Mucosa of stomach (tissue), 1 donor: ENCODE results near the gene ARHGDIG.

Source experiments
- H3K27me3 ChIP-seq: one replicate; pipeline ENCODE4 v1.7.0; 2013; ENCODE audit warnings: mild to moderate bottlenecking, low read length; ENCODE audit not compliant: control insufficient read depth, insufficient read depth
- H3K36me3 ChIP-seq: one replicate; pipeline ENCODE4 v1.7.0; 2013; ENCODE audit warnings: low read length; ENCODE audit not compliant: control insufficient read depth, insufficient read depth
- H3K4me1 ChIP-seq: one replicate; pipeline ENCODE4 v1.7.0; 2013; ENCODE audit warnings: mild to moderate bottlenecking, low read length; ENCODE audit not compliant: control insufficient read depth, insufficient read depth
- H3K4me3 ChIP-seq: one replicate; pipeline ENCODE4 v1.7.0; 2013; ENCODE audit warnings: low read length
- H3K9ac ChIP-seq: one replicate; pipeline ENCODE4 v1.7.0; 2013; ENCODE audit warnings: mild to moderate bottlenecking, low read length, moderate library complexity
- H3K9me3 ChIP-seq: one replicate; pipeline ENCODE4 v1.7.0; 2013; ENCODE audit warnings: mild to moderate bottlenecking, low read length, moderate library complexity; ENCODE audit not compliant: control insufficient read depth
- donor health status: Pancreatic carcinoma.

ARHGDIG gene

DNA sequence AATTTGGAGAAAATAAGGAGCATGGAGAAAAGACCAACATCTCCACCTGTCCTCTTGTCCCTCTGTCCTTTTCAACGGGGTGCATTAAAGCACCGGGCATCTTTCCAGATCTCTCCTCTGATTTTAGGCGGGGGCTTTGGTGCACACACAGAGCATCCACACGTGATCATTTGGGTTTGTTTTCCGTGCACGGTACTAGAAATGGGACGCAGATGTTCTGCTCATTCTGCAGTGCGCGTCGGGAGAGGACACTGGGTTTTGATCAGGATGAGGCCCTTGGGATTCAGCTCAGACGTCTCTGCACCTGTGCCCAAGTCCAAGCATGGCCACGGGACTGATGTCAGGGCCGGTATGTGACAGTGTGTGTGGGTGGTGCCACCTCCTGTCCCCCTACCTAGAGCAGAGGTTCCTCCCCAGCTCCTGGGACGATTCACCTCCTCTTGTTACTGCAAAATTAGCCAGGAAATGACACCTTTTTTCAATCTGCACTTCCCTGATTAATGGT is 34.5 kb downstream of the ARHGDIG start:
- Histone ChIP-seq H3K4me1 (no peaks in the 10 kb centered on the region), H3K9me3 (no peaks in the 10 kb centered on the region), H3K27me3 (no peaks in the 10 kb centered on the region), H3K36me3 (peaks cover 15% of the 10 kb centered on the region), H3K4me3 (no peak overlapping the region), H3K9ac (no peak overlapping the region)

DNA sequence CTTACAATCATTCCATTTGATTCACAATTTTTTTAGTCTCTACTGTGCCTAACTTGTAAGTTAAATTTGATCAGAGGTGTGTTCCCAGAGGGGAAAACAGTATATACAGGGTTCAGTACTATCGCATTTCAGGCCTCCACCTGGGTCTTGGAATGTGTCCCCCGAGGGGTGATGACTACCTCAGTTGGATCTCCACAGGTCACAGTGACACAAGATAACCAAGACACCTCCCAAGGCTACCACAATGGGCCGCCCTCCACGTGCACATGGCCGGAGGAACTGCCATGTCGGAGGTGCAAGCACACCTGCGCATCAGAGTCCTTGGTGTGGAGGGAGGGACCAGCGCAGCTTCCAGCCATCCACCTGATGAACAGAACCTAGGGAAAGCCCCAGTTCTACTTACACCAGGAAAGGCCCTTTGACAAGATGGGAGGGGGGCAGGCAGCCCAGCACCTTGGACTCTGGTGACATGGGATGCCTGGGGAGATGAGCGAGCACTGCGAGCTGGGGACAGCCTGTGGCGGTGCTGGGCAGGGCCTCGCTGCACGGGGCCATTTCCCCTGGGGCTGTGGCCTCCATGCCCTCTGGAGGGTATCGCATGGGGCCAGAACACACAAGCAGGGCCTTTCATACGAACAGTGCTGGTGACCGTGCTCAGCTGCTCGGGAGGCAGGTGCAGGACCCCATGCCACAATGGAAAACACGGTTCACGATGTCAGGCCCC is 36.5 kb downstream of the ARHGDIG start:
- H3K4me1 ChIP-seq: no peaks in the 10 kb centered on the region
- H3K27me3 ChIP-seq: no peaks in the 10 kb centered on the region
- no peak overlapping the region for H3K9ac ChIP-seq
- no peak overlapping the region for H3K4me3 ChIP-seq
- H3K36me3 ChIP-seq: peaks cover 15% of the 10 kb centered on the region
- no peaks in the 10 kb centered on the region for H3K9me3 ChIP-seq

DNA sequence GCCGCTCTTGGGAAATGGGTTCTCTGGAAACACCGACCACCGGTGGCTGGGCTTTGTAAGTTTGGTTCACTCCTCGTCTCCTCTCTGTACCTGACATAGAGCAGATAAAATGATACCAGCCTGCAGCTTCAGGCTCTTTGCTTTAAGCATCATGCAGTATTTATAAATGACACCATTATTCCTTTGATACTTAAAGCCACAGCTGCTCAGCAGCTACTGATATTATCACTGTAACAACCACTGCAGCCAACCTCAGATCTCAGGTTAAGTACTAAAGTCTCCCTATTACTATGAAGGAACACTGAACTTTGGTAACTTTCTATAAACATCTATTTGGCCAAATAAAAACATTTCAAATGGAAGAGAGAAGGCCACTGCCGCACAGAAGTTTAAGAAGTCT is 37.2 kb downstream of the ARHGDIG start:
- peaks cover 15% of the 10 kb centered on the region for H3K36me3 ChIP-seq
- H3K4me1 ChIP-seq: no peaks in the 10 kb centered on the region

DNA sequence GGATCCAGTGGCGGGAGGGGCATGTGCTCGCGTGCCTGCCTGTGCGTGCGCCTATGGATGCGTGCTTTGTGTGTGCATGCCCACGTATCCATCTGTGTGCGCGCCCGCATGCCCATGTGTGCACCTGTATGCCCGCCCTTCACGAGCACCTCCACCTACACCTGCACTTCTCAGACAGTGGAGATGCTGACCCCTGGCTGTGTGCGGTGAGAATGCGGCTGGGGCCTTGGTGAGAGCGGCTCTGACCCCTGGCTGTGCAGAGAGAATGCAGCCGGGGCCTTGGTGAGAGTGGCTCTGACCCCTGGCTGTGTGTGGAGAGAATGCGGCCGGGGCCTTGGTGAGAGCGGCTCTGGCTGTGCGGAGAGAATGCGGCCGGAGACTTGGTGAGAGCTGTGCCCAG is 38.2 kb downstream of the ARHGDIG start:
- Histone ChIP-seq H3K4me3 (no peak overlapping the region), H3K36me3 (peaks cover 7% of the 10 kb centered on the region), H3K27me3 (no peaks in the 10 kb centered on the region), H3K4me1 (no peaks in the 10 kb centered on the region), H3K9ac (no peak overlapping the region), H3K9me3 (no peaks in the 10 kb centered on the region)

More for the DNA sequence above, 37.2 kb downstream of the ARHGDIG start:
- Histone ChIP-seq H3K9ac (no peak overlapping the region), H3K4me3 (no peak overlapping the region), H3K9me3 (no peaks in the 10 kb centered on the region), H3K27me3 (no peaks in the 10 kb centered on the region)

DNA sequence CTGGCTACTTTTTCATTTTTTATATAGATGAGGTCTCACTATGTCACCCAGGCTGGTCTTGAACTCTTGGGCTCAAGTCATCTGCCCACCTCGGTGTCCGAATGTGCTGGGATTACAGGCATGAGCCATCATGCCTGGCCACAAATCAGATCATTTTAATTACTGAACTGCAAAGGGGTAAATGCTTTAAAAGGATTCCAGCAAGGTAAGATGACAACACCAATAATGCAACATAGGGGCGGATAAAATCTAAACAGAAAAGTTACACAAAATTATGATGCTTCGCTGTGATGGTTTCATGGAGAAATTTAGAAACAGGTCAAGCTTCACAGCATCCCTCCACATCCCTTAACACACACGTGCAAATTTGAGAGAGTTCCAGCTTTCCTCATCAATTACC is 39.8 kb downstream of the ARHGDIG start:
- peaks cover 15% of the 10 kb centered on the region for H3K4me1 ChIP-seq
- no peak overlapping the region for H3K4me3 ChIP-seq
- no peaks in the 10 kb centered on the region for H3K9me3 ChIP-seq
- no peak overlapping the region for H3K9ac ChIP-seq
- no peaks in the 10 kb centered on the region for H3K27me3 ChIP-seq
- no peaks in the 10 kb centered on the region for H3K36me3 ChIP-seq

DNA sequence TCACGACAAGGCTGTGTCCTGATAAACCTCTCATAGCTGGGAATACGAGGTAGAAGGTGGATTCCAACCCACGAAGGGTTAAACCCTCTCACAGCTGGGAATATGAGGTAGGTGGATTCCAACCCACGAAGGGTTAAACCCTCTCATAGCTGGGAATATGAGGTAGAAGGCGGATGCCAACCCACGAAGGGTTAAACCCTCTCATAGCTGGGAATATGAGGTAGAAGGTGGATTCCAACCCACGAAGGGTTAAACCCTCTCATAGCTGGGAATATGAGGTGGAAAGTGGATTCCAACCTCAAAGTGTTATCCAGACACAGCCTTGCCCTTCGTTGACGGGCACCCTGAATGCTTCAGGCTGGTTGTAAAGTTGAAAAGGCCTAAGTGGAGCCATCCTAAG is 41.1 kb downstream of the ARHGDIG start:
- H3K4me3 ChIP-seq: no peak overlapping the region
- H3K9ac ChIP-seq: no peak overlapping the region
- H3K4me1 ChIP-seq: peaks cover 27% of the 10 kb centered on the region
- H3K9me3 ChIP-seq: no peaks in the 10 kb centered on the region
- no peaks in the 10 kb centered on the region for H3K36me3 ChIP-seq
- H3K27me3 ChIP-seq: no peaks in the 10 kb centered on the region

DNA sequence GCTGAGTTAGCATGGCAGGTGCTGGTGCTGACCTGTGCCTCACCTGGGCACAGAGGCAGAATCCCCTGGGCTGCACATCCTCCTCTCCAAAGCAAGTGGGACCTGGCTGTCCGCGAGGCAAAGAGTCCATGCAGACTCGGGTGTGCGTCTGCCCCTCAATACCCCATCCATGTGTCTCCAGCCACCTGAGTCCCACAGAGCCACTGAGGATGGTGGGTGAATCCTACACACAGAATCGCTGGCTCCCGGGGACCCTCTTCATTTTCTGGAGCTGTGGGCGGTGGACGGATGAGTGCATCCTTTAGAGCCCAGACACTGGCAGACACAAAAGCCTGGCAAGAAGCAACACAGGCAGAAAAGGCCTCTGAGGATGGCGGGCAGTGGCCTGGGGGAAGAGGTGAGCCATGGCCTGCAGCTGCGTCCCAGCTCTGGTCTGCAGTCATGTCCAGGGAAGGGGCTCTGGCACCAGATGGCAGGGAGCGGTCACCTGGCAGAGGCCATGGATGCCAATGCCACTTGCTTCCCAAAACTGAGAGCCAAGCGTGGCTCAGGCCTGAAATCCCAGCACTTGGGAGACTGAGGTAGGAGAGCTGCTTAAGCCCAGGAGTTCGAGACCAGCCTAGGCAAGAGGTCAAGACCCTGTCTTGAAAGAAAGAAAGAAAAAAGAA is 42.2 kb downstream of the ARHGDIG start:
- H3K4me3 ChIP-seq: no peak overlapping the region
- H3K9ac ChIP-seq: no peak overlapping the region
- H3K9me3 ChIP-seq: no peaks in the 10 kb centered on the region
- peaks cover 35% of the 10 kb centered on the region for H3K4me1 ChIP-seq
- H3K27me3 ChIP-seq: no peaks in the 10 kb centered on the region
- H3K36me3 ChIP-seq: no peaks in the 10 kb centered on the region

DNA sequence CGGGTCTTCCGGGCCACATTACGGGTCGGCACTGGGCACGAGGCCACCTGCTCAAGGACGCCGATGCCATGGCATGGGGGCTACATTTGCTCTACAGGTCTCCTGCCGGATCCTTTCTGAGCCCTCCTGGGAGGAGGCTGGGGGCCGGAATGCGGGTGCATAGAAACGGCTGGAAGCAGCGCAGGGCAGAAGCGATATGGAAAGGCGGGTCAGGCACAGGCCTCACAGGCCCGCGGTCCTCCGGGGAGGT is 43.7 kb downstream of the ARHGDIG start:
- H3K9me3 ChIP-seq: no peaks in the 10 kb centered on the region
- H3K27me3 ChIP-seq: no peaks in the 10 kb centered on the region
- no peak overlapping the region for H3K4me3 ChIP-seq
- H3K36me3 ChIP-seq: no peaks in the 10 kb centered on the region
- peaks cover 41% of the 10 kb centered on the region for H3K4me1 ChIP-seq
- no peak overlapping the region for H3K9ac ChIP-seq

DNA sequence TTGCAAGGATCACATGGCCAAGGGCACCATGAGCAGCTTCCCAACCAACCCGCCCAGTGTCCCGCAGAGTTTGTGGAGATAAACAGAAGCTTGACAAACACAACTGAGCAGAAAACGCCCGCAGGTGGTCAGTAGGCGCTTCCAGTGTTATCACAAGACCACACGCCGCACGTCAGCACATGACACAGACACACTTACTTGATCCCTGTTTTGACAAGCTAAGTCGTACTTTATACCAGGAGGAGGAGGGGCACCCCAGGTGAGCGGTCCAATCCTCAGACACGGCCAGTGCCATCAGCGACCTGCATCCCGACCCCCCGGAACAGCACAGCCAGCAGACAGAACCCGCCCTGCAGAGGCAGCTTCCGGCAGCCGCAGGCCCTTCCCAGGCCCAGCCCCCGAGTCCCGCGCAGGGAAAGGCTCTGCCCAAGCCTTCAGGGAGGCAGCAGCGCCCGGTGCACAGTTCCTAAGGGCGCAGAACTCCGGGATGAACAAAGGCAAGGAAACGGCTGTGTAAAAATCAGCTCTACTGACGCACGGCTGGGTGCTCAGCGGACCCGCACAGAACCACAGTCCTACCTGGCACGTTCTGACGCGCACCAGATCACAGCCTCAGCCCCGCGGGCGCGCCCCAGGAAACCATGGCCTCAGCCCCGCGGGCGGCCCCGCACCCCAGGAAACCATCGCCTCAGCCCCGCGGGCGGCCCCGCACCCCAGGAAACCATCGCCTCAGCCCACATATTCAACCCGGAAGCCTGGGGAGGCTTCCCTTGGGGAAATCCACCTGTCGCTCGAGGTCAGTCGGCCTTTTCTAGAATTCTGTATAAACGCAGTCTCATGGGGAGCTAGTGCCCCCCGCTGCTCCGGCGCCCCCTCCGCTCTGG is 44.3 kb downstream of the ARHGDIG start:
- Histone ChIP-seq H3K27me3 (no peaks in the 10 kb centered on the region), H3K9ac (peak overlapping the region; percentile 48), H3K9me3 (no peaks in the 10 kb centered on the region), H3K4me1 (peaks cover 41% of the 10 kb centered on the region), H3K36me3 (no peaks in the 10 kb centered on the region), H3K4me3 (no peak overlapping the region)

DNA sequence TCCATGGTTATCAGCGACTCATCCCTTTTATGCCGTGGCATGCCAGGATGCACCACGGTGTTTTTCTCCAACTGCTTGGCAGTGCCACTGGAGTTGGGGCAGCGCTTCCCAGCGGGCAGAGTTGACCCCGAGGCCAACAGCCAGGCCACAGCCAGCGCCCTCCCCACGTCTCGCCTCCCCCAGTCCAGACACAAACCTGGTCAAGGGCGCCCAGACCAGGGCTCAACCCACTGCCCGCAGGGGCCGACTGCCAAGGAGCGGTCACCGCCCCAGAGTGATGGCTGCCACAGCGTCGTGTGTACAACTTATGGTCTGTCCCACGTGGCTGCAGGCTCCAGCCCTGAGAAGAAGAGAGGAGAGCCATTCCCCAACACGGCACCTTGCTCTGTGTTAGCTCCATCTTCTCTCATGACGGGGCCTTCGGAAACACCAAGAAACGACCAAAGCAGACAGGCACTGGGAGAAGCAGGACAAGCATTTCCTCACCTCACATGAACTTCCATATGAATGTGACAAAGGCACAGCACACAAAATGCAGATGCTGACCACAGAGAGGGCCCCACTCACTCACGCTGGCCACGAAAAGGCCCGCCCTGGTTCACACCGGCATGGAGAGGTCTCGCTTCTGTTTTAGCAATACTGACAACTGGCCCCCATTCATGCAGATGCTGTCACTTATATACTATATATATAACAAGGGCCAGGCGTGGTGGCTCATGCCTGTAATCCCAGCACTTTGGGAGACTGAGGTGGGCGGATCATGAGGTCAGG is 45.2 kb downstream of the ARHGDIG start:
- peaks cover 41% of the 10 kb centered on the region for H3K4me1 ChIP-seq
- H3K36me3 ChIP-seq: no peaks in the 10 kb centered on the region
- no peaks in the 10 kb centered on the region for H3K9me3 ChIP-seq
- H3K27me3 ChIP-seq: no peaks in the 10 kb centered on the region
- peak overlapping the region; percentile 48 for H3K9ac ChIP-seq
- no peak overlapping the region for H3K4me3 ChIP-seq

DNA sequence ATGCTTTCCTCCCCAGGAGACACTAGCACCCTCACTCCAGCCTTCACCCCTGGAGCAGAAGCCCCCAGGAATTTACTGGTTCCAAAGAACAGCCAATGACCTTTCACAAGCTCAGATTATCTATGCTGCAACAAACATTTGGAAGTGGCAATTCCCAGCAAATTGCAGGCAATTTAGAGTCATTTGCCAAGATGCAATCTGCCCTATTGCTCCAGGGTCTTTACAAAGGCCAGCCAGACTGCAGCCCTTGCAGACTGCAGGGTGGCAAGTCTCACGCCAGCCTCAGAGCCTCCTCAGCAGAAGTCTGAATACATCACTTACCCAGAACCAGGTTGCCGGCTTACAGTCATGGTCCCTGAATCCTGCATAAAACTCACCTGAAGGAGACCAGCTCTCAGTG is 50.4 kb downstream of the ARHGDIG start:
- peaks cover 29% of the 10 kb centered on the region for H3K4me1 ChIP-seq

More for the DNA sequence above, 50.4 kb downstream of the ARHGDIG start:
- Histone ChIP-seq H3K9ac (no peak overlapping the region), H3K9me3 (no peaks in the 10 kb centered on the region), H3K27me3 (no peaks in the 10 kb centered on the region), H3K4me3 (no peak overlapping the region), H3K36me3 (no peaks in the 10 kb centered on the region)
